Tibial artery (tissue), 4 donors: ENCODE measurements around the gene F2R.

Experiments
- DNase-seq, 2 donors: peaks; one replicate each; pipeline ENCODE4 v3.0.0-alpha.2; 2019
- H3K27ac ChIP-seq, 2 donors: fragments of 200-600 bp; sonication (generic) in 1 of 2; 1 replicate in 1 of 2; 2 replicates in 1 of 2; pipeline ENCODE4 v1.5.1; 2018 to 2019; ENCODE audit warnings: mild to moderate bottlenecking in 1 of 2
- H3K27me3 ChIP-seq, 2 donors: fragments of 200-600 bp; sonication (generic) in 1 of 2; one replicate each; pipeline versions ENCODE4 v1.5.1 to v1.6.0; 2016 to 2019
- H3K36me3 ChIP-seq, 3 donors: fragments of 200-600 bp; sonication (generic) in 2 of 3; one replicate each; pipeline ENCODE4 v1.5.1; 2016 to 2019; ENCODE audit warnings: mild to moderate bottlenecking in 2 of 3
- H3K4me1 ChIP-seq, 4 donors: fragments of 200-600 bp; sonication (generic) in 2 of 4; 1 replicate in 3 of 4; 2 replicates in 1 of 4; pipeline ENCODE4 v1.5.1; 2016 to 2019
- H3K4me3 ChIP-seq, 2 donors: fragments of 200-600 bp; sonication (generic) in 1 of 2; 1 replicate in 1 of 2; 2 replicates in 1 of 2; pipeline ENCODE4 v1.5.1; 2018 to 2019; ENCODE audit warnings: mild to moderate bottlenecking in 2 of 2
- H3K9me3 ChIP-seq, 3 donors: fragments of 200-600 bp; sonication (generic) in 1 of 3; one replicate each; pipeline ENCODE4 v1.5.1; 2016 to 2019
- intact Hi-C: fragments of 100-400 bp; cut with DNase I; formaldehyde crosslinking; loops from one replicate; pipeline ENCODE4 v1.15.0; 2023; ENCODE audit warnings: low total_unique reads
- TF ChIP-seq, protein P1 (sequence below), 2 experiments: fragments of 200-600 bp in 1 of 2; fragments of 450-650 bp in 1 of 2; IDR thresholded peaks; one replicate each; pipeline ENCODE4 v1.5.1; 2017 to 2019; ENCODE audit warnings: antibody characterized with exemption in 2 of 2, mild to moderate bottlenecking in 1 of 2, moderate library complexity in 1 of 2

The F2R gene

DNA sequence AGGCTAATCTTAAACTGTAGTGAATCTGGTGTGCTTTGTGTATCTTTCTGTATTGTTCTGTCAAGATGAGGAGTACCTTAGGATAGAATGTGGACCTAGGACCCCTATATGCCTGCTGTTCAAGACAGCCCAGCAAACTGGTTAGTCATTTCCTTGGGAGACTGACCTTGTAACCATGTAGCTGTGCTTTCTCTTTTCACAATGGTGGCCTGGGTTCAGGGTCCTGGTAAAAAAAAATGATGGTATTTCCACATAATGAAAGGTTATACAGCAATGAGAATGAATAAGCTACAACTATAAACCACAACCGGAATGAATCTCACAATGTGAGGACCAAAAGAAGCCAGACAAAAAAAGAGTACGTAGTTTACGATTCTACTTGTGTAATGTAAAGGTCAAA is 66.5 kb downstream of the F2R start:
- Histone ChIP-seq H3K27ac (no peak overlapping the region), H3K9me3 (no peaks in the 10 kb centered on the region), H3K36me3 (no peaks in the 10 kb centered on the region), H3K4me1 (peaks cover 0 to 7% (median 4%) of the 10 kb centered on the region in 4 donors), H3K4me3 (no peak overlapping the region), H3K27me3 (peaks cover 0 to 4% of the 10 kb centered on the region in 2 donors)
- TF ChIP-seq, protein P1, sequence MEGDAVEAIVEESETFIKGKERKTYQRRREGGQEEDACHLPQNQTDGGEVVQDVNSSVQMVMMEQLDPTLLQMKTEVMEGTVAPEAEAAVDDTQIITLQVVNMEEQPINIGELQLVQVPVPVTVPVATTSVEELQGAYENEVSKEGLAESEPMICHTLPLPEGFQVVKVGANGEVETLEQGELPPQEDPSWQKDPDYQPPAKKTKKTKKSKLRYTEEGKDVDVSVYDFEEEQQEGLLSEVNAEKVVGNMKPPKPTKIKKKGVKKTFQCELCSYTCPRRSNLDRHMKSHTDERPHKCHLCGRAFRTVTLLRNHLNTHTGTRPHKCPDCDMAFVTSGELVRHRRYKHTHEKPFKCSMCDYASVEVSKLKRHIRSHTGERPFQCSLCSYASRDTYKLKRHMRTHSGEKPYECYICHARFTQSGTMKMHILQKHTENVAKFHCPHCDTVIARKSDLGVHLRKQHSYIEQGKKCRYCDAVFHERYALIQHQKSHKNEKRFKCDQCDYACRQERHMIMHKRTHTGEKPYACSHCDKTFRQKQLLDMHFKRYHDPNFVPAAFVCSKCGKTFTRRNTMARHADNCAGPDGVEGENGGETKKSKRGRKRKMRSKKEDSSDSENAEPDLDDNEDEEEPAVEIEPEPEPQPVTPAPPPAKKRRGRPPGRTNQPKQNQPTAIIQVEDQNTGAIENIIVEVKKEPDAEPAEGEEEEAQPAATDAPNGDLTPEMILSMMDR (IDR thresholded peaks at IDR 0.05), result no peak
- no peak for DNase-seq
- intact Hi-C loops, result no loop called here
